Skeletal muscle tissue (tissue), 4 donors: ENCODE data around the gene LRRC55. TPM values are rescaled to one million over a fixed set of nuclear protein-coding genes. Genes with fewer than 3 reads are reported as not detected.

ENCODE experiments used
- H3K27ac ChIP-seq: one replicate; pipeline ENCODE4 v1.7.0; 2013; ENCODE audit warnings: mild to moderate bottlenecking, low read depth, low read length, inconsistent platforms
- H3K27me3 ChIP-seq, 3 donors: one replicate each; pipeline ENCODE4 v1.7.0; 2013; ENCODE audit warnings: low read length in 3 of 3; ENCODE audit not compliant: control insufficient read depth in 3 of 3, insufficient read depth in 3 of 3
- H3K36me3 ChIP-seq, 3 donors: one replicate each; pipeline ENCODE4 v1.7.0; 2013; ENCODE audit warnings: low read length in 3 of 3; ENCODE audit not compliant: control insufficient read depth in 3 of 3, insufficient read depth in 3 of 3
- H3K4me1 ChIP-seq, 3 donors: one replicate each; pipeline ENCODE4 v1.7.0; 2013; ENCODE audit warnings: low read length in 3 of 3, mild to moderate bottlenecking in 3 of 3; ENCODE audit not compliant: control insufficient read depth in 3 of 3, insufficient read depth in 3 of 3
- H3K4me3 ChIP-seq, 3 donors: one replicate each; pipeline ENCODE4 v1.7.0; 2013; ENCODE audit warnings: low read length in 3 of 3
- H3K9ac ChIP-seq, 3 donors: one replicate each; pipeline ENCODE4 v1.7.0; 2013; ENCODE audit warnings: low read length in 3 of 3, mild to moderate bottlenecking in 3 of 3, moderate library complexity in 2 of 3, low read depth in 1 of 3
- H3K9me3 ChIP-seq, 3 donors: one replicate each; pipeline ENCODE4 v1.7.0; 2013; ENCODE audit warnings: low read length in 3 of 3; ENCODE audit not compliant: control insufficient read depth in 3 of 3
- total RNA-seq: library from RNA; depleted of rRNA; stranded (reverse); fragments of >200 nt; gene quantifications from one replicate; pipeline ENCODE4 v1.2.3, GENCODE V29; 2014
- donor health status: Osteomylitis.

The LRRC55 gene
- under 0.01 TPM for total RNA-seq

- no peaks in the 10 kb centered on the region for H3K9me3 ChIP-seq
- H3K4me1 ChIP-seq, result peaks cover 0 to 4% (median 2%) of the 10 kb centered on the region in 3 donors
- H3K27ac ChIP-seq, result no peak within 1 kb of the TSS
- no peaks in the 10 kb centered on the region for H3K36me3 ChIP-seq
- no peak within 1 kb of the TSS for H3K4me3 ChIP-seq
- H3K27me3 ChIP-seq, result peaks cover 9 to 20% (median 14%) of the 10 kb centered on the region in 3 donors
- H3K9ac ChIP-seq, result no peak within 1 kb of the TSS
Observed at GRCh38 chr11:57181678-57182305, at the start of gene LRRC55. LRRC55 (plus strand) TSS chr11:57181953; CDS start chr11:57182023, 70 bp downstream.

GRCh38 chr11:57133366-57134038 lies 48.3 kb upstream of the LRRC55 start:
- Histone ChIP-seq H3K4me3 (no peak overlapping the region), H3K27ac (no peak overlapping the region), H3K9me3 (no peaks in the 10 kb centered on the region), H3K9ac (no peak overlapping the region), H3K36me3 (no peaks in the 10 kb centered on the region), H3K4me1 (no peaks in the 10 kb centered on the region), H3K27me3 (no peaks in the 10 kb centered on the region)

GRCh38 chr11:57134284-57134683 lies 47.5 kb upstream of the LRRC55 start:
- Histone ChIP-seq H3K36me3 (no peaks in the 10 kb centered on the region), H3K27ac (no peak overlapping the region), H3K9ac (no peak overlapping the region), H3K27me3 (no peaks in the 10 kb centered on the region), H3K4me1 (no peaks in the 10 kb centered on the region), H3K9me3 (no peaks in the 10 kb centered on the region), H3K4me3 (no peak overlapping the region)

- no peak overlapping the region for H3K9ac ChIP-seq
- no peaks in the 10 kb centered on the region for H3K36me3 ChIP-seq
- no peaks in the 10 kb centered on the region for H3K4me1 ChIP-seq
- H3K4me3 ChIP-seq, result no peak overlapping the region
- no peaks in the 10 kb centered on the region for H3K9me3 ChIP-seq
- H3K27ac ChIP-seq, result no peak overlapping the region
- H3K27me3 ChIP-seq, result no peaks in the 10 kb centered on the region
Observed at GRCh38 chr11:57135020-57135751, 46.6 kb upstream of the LRRC55 start.

- no peak overlapping the region for H3K4me3 ChIP-seq
- no peaks in the 10 kb centered on the region for H3K9me3 ChIP-seq
- no peak overlapping the region for H3K9ac ChIP-seq
- H3K27me3 ChIP-seq, result no peaks in the 10 kb centered on the region
- H3K36me3 ChIP-seq, result no peaks in the 10 kb centered on the region
- no peaks in the 10 kb centered on the region for H3K4me1 ChIP-seq
- no peak overlapping the region for H3K27ac ChIP-seq
Observed at GRCh38 chr11:57140568-57140967, 41.2 kb upstream of the LRRC55 start.

GRCh38 chr11:57143459-57143858 lies 38.3 kb upstream of the LRRC55 start:
- Histone ChIP-seq H3K4me3 (no peak overlapping the region), H3K27ac (no peak overlapping the region), H3K9ac (no peak overlapping the region), H3K27me3 (no peaks in the 10 kb centered on the region), H3K9me3 (no peaks in the 10 kb centered on the region), H3K36me3 (no peaks in the 10 kb centered on the region), H3K4me1 (no peaks in the 10 kb centered on the region)

- no peak overlapping the region for H3K4me3 ChIP-seq
- H3K36me3 ChIP-seq, result no peaks in the 10 kb centered on the region
- H3K27me3 ChIP-seq, result no peaks in the 10 kb centered on the region
Observed at GRCh38 chr11:57144075-57144474, 37.7 kb upstream of the LRRC55 start.

GRCh38 chr11:57144531-57145320 lies 37.0 kb upstream of the LRRC55 start:
- no peaks in the 10 kb centered on the region for H3K9me3 ChIP-seq
- no peak overlapping the region for H3K27ac ChIP-seq

More at GRCh38 chr11:57144075-57144474, 37.7 kb upstream of the LRRC55 start:
- Histone ChIP-seq H3K9ac (no peak overlapping the region), H3K9me3 (no peaks in the 10 kb centered on the region), H3K4me1 (no peaks in the 10 kb centered on the region), H3K27ac (no peak overlapping the region)

GRCh38 chr11:57146301-57146700 lies 35.5 kb upstream of the LRRC55 start:
- Histone ChIP-seq H3K27ac (no peak overlapping the region), H3K4me3 (no peak overlapping the region), H3K9ac (no peak overlapping the region), H3K27me3 (no peaks in the 10 kb centered on the region), H3K9me3 (no peaks in the 10 kb centered on the region), H3K36me3 (no peaks in the 10 kb centered on the region), H3K4me1 (no peaks in the 10 kb centered on the region)

More at GRCh38 chr11:57144531-57145320, 37.0 kb upstream of the LRRC55 start:
- Histone ChIP-seq H3K27me3 (no peaks in the 10 kb centered on the region), H3K4me3 (no peak overlapping the region), H3K9ac (no peak overlapping the region), H3K36me3 (no peaks in the 10 kb centered on the region), H3K4me1 (no peaks in the 10 kb centered on the region)
